ENCODE results near the gene ZMIZ1. TPM values are rescaled to one million over a fixed set of nuclear protein-coding genes. Genes with fewer than 3 reads are reported as not detected.

ZMIZ1 gene
- polyA plus RNA-seq, 3 donors from 2014 or later, result 1.2 to 9.5 (median 1.8) TPM

GRCh38 chr10:79130255-79130654 is 61.5 kb downstream of the ZMIZ1 start:
- peak overlapping the region in 1 of 6 donors; percentile 54 for H3K27ac Mint-ChIP-seq
- peaks cover 0 to 8% (median 3%) of the 10 kb centered on the region in 3 donors for H3K36me3 Mint-ChIP-seq
- peaks cover 18 to 22% of the 10 kb centered on the region in 2 donors for H3K4me1 Mint-ChIP-seq

GRCh38 chr10:79130846-79131245 is 62.1 kb downstream of the ZMIZ1 start:
- peaks cover 0 to 8% (median 3%) of the 10 kb centered on the region in 3 donors for H3K36me3 Mint-ChIP-seq
- H3K4me3 Mint-ChIP-seq, result no peak overlapping the region
- H3K9me3 Mint-ChIP-seq, result no peaks in the 10 kb centered on the region
- peaks cover 20 to 23% of the 10 kb centered on the region in 2 donors for H3K4me1 Mint-ChIP-seq
- H3K27ac Mint-ChIP-seq, result no peak overlapping the region
- no peak for DNase-seq
- peaks cover 0 to 2% (median 0%) of the 10 kb centered on the region in 3 donors for H3K27me3 Mint-ChIP-seq (ENCODE audit: low read depth in 3 of 3)

More at GRCh38 chr10:79130255-79130654, 61.5 kb downstream of the ZMIZ1 start:
- H3K4me3 Mint-ChIP-seq, result no peak overlapping the region
- no peaks in the 10 kb centered on the region for H3K9me3 Mint-ChIP-seq
- peaks cover 0 to 3% (median 0%) of the 10 kb centered on the region in 3 donors for H3K27me3 Mint-ChIP-seq (ENCODE audit: low read depth in 3 of 3)
- no peak for DNase-seq

DNA sequence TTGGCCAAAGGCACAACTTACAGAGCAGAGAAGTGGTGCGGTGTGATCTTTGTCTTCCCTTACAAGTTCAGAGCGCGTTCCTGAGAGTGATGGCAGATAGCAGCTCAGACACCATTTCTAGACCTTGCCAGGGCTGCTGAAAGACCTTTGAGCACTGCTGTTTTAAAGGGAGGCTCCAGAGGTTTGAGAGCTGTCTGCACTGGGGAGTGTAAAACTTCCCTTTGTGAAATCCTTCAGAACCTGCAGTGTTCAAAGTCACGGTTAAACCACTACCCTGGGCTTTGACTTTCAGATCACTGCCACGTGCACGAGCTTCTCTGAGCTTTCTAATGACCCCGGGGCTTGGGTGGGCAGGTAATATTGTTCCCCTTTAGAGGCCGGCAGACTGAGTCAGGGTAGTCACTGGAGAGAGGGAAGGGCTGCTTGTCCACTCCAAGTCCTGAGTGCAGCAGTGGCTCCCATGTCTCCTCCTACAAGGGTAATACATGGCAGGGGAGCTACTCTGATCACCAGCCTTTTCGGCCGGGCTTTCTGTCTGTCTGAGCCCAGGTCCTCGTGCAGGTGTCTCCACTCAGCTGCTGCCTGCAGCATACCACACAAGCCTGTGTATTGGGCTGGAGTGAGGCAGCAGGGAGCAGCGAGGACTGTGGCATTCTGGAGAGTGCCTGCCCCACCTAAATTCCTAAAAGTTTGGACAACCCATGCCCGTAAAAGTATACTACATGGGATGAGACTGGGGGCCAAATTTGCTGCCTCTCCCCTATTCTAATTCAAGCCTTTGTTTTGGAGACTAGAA is 63.3 kb downstream of the ZMIZ1 start:
- peaks cover 31 to 35% of the 10 kb centered on the region in 2 donors for H3K4me1 Mint-ChIP-seq
- peaks cover 0 to 2% (median 0%) of the 10 kb centered on the region in 3 donors for H3K27me3 Mint-ChIP-seq (ENCODE audit: low read depth in 3 of 3)
- H3K9me3 Mint-ChIP-seq, result no peaks in the 10 kb centered on the region
- H3K36me3 Mint-ChIP-seq, result peaks cover 0 to 8% (median 0%) of the 10 kb centered on the region in 3 donors
- H3K27ac Mint-ChIP-seq, result no peak overlapping the region
- H3K4me3 Mint-ChIP-seq, result no peak overlapping the region
- no peak for DNase-seq

DNA sequence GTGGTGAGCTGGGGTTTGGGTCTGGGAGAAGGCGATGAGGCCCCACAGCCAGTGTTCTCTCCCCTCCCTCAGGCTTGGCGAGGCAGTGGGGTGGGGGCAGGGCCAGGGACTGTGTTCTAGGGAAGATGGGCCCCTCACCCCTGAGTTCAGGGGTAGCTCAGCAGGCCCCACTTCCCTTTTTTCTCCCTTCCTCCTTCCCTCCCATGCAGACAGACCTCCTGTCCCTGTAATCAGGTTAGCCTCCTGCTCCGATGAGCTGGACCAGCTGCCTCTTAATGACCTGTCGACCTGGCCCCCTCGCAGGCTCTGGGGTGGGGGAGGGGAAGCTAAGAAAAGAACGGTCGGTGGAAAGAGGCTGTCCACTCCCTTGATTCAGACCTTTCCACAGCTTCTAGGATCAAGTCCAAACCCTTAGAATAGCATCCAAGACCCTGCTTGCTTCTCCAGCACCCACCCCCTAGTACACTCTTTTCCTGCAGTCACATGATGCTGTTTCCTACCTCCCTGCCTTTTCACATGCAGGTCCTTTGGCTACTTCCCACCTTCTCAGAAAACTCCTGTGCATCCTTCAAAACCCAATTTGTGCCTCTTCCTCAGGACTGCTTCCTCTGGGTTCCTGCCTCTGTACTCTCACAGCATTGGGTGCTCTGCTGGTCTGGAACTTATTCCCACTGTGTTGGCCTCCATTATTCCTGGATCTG is 64.1 kb downstream of the ZMIZ1 start:
- DNase-seq, result no peak
- peaks cover 0 to 8% (median 0%) of the 10 kb centered on the region in 3 donors for H3K36me3 Mint-ChIP-seq
- peaks cover 0 to 3% (median 1%) of the 10 kb centered on the region in 3 donors for H3K27me3 Mint-ChIP-seq (ENCODE audit: low read depth in 3 of 3)
- H3K4me3 Mint-ChIP-seq, result no peak overlapping the region
- H3K9me3 Mint-ChIP-seq, result no peaks in the 10 kb centered on the region
- peak overlapping the region in 1 of 6 donors; percentile 46 for H3K27ac Mint-ChIP-seq
- H3K4me1 Mint-ChIP-seq, result peaks cover 39 to 43% of the 10 kb centered on the region in 2 donors

DNA sequence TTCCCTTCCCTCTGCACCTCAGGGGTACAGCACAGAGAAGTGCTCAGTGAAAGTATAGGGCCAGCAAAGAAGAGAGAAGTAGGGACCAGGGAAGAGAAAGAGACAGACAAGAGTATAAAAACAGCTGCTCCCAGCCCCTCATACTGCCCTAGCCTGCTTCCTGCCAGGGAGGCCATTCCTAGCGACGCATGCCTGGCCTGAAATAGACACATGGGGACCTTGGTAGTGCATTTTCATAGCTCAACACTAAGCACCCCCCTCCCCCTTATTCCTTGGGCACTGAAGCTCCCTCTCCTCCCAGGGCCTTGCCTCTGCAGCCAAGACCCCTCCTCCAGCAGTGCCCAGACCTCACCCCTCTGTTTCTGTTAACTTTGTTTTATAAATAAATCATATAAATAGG is 64.7 kb downstream of the ZMIZ1 start:
- peaks cover 0 to 4% (median 2%) of the 10 kb centered on the region in 3 donors for H3K27me3 Mint-ChIP-seq (ENCODE audit: low read depth in 3 of 3)
- H3K4me3 Mint-ChIP-seq, result no peak overlapping the region
- peak overlapping the region in 1 of 6 donors; percentile 46 for H3K27ac Mint-ChIP-seq
- H3K9me3 Mint-ChIP-seq, result no peaks in the 10 kb centered on the region
- no peak for DNase-seq
- H3K4me1 Mint-ChIP-seq, result peaks cover 41 to 44% of the 10 kb centered on the region in 2 donors
- H3K36me3 Mint-ChIP-seq, result peaks cover 0 to 8% (median 0%) of the 10 kb centered on the region in 3 donors

DNA sequence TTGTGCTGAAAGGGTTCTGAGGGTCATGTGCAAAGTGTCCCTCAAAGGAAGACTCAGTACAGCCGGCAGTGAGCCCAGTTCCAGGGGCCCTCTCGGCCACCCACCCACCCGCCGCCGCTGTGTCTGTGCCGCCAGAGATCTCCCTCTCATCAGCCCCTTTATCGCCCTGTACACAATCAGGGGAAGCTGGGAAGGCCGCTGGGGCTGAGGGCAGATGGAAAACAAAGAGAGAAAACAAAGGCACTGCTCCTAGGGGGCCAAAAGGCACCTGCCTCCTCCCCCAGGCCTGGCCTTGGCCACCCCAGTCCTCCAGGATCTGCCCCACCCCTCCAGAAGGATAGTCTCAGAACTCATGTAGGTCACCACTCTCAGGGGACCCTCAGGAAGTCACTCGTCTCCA is 67.0 kb downstream of the ZMIZ1 start:
- H3K27ac Mint-ChIP-seq, result peak overlapping the region in 5 of 6 donors; percentile 83 to 92 (median 90)
- peaks cover 58 to 60% of the 10 kb centered on the region in 2 donors for H3K4me1 Mint-ChIP-seq
- no peak for DNase-seq
- H3K36me3 Mint-ChIP-seq, result peaks cover 0 to 15% (median 15%) of the 10 kb centered on the region in 3 donors
- peak overlapping the region in 1 of 5 donors; percentile 58 for H3K4me3 Mint-ChIP-seq
- no peaks in the 10 kb centered on the region for H3K9me3 Mint-ChIP-seq
- peaks cover 0 to 4% (median 2%) of the 10 kb centered on the region in 3 donors for H3K27me3 Mint-ChIP-seq (ENCODE audit: low read depth in 3 of 3)

GRCh38 chr10:79136236-79137005 is 67.7 kb downstream of the ZMIZ1 start:
- H3K4me1 Mint-ChIP-seq, result peaks cover 62 to 65% of the 10 kb centered on the region in 2 donors
- peak overlapping the region; percentile 68 to 81 (median 75) for H3K4me3 Mint-ChIP-seq
- peaks cover 0 to 20% (median 15%) of the 10 kb centered on the region in 3 donors for H3K36me3 Mint-ChIP-seq
- DNase-seq, result no peak
- H3K27me3 Mint-ChIP-seq (ENCODE audit: low read depth in 3 of 3), result peaks cover 2 to 4% (median 3%) of the 10 kb centered on the region in 3 donors
- no peaks in the 10 kb centered on the region for H3K9me3 Mint-ChIP-seq
- peak overlapping the region; percentile 83 to 92 (median 88) for H3K27ac Mint-ChIP-seq

GRCh38 chr10:79137300-79137756 is 68.6 kb downstream of the ZMIZ1 start:
- H3K4me1 Mint-ChIP-seq, result peaks cover 67 to 74% of the 10 kb centered on the region in 2 donors
- no peak for DNase-seq
- H3K4me3 Mint-ChIP-seq, result peak overlapping the region; percentile 77 to 83 (median 81)
- H3K27ac Mint-ChIP-seq, result peak overlapping the region; percentile 83 to 94 (median 88)
- no peaks in the 10 kb centered on the region for H3K9me3 Mint-ChIP-seq
- peaks cover 2 to 4% (median 3%) of the 10 kb centered on the region in 3 donors for H3K27me3 Mint-ChIP-seq (ENCODE audit: low read depth in 3 of 3)
- H3K36me3 Mint-ChIP-seq, result peaks cover 0 to 28% (median 23%) of the 10 kb centered on the region in 3 donors

DNA sequence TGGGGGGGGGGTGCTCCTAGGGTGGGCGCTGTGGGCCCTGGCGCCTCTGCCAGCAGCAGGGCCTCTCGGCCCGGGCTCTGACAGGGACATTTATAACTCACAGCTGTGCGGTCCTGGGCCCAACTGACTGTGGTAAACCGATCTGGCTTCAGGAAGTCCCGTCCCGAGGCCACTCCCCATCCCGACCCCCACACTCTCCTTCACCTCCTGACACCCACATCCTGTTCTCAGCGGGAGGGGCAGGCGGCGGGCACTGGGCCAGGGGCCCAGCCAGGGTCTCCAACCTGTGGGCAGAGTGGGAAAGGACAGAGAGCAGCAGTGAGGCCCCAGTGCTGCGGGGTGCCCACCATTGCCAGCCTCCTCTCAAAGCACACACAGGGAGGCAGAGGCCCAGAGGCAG is 69.1 kb downstream of the ZMIZ1 start:
- H3K27me3 Mint-ChIP-seq (ENCODE audit: low read depth in 3 of 3), result peaks cover 2 to 4% (median 3%) of the 10 kb centered on the region in 3 donors
- peak overlapping the region; percentile 83 to 92 (median 88) for H3K27ac Mint-ChIP-seq
- H3K4me3 Mint-ChIP-seq, result peak overlapping the region; percentile 77 to 83 (median 81)
- H3K9me3 Mint-ChIP-seq, result no peaks in the 10 kb centered on the region
- peak; percentile 63 to 72 (median 66) for DNase-seq
- peaks cover 70 to 79% of the 10 kb centered on the region in 2 donors for H3K4me1 Mint-ChIP-seq
- peaks cover 0 to 29% (median 23%) of the 10 kb centered on the region in 3 donors for H3K36me3 Mint-ChIP-seq

- Mint-ChIP-seq H3K4me3 (peak overlapping the region; percentile 77 to 83 (median 81)), H3K4me1 (peaks cover 77 to 87% of the 10 kb centered on the region in 2 donors), H3K9me3 (no peaks in the 10 kb centered on the region), H3K36me3 (peaks cover 0 to 29% (median 18%) of the 10 kb centered on the region in 3 donors), H3K27me3 (ENCODE audit: low read depth in 3 of 3) (peaks cover 2 to 4% (median 3%) of the 10 kb centered on the region in 3 donors), H3K27ac (peak overlapping the region; percentile 83 to 92 (median 88))
- DNase-seq, result no peak
Observed at GRCh38 chr10:79138449-79139123, 69.8 kb downstream of the ZMIZ1 start.

GRCh38 chr10:79139124-79139835 is 70.5 kb downstream of the ZMIZ1 start:
- no peaks in the 10 kb centered on the region for H3K9me3 Mint-ChIP-seq
- H3K27ac Mint-ChIP-seq, result peak overlapping the region; percentile 83 to 92 (median 88)
- H3K4me3 Mint-ChIP-seq, result peak overlapping the region; percentile 56 to 83 (median 81)
- peaks cover 2 to 4% (median 3%) of the 10 kb centered on the region in 3 donors for H3K27me3 Mint-ChIP-seq (ENCODE audit: low read depth in 3 of 3)
- peaks cover 80 to 90% of the 10 kb centered on the region in 2 donors for H3K4me1 Mint-ChIP-seq
- peaks cover 0 to 29% (median 18%) of the 10 kb centered on the region in 3 donors for H3K36me3 Mint-ChIP-seq
- no peak for DNase-seq

Data from immature natural killer cell (primary cell).